Activated CD4-positive, CD25-positive, alpha-beta regulatory T cell treated with anti-CD3 and anti-CD28 coated beads, Interleukin-2, amount 50 U/mL, for 72 hours (primary cell): ENCODE measurements around the gene FGF2.

Experiments
- DNase-seq: peaks from one replicate; pipeline ENCODE4 v3.0.0; 2021

Gene FGF2

GRCh38 chr4:122896270-122896669, 69.6 kb downstream of the FGF2 start:
- DNase-seq = no peak

GRCh38 chr4:122898370-122899150, 71.9 kb downstream of the FGF2 start:
- DNase-seq = no peak

GRCh38 chr4:122899682-122900081, 73.1 kb downstream of the FGF2 start:
- DNase-seq = no peak

- DNase-seq = no peak
These were observed 73.7 kb downstream of the FGF2 start for GRCh38 chr4:122900314-122900713.

- DNase-seq = no peak
These were observed 74.8 kb downstream of the FGF2 start for GRCh38 chr4:122901247-122902010.

GRCh38 chr4:122903766-122904288, 77.2 kb downstream of the FGF2 start:
- DNase-seq = no peak

GRCh38 chr4:122906859-122907305, 80.3 kb downstream of the FGF2 start:
- DNase-seq = no peak

- no peak for DNase-seq
These were observed 81.6 kb downstream of the FGF2 start for GRCh38 chr4:122908223-122908622.

GRCh38 chr4:122909683-122910082, 83.1 kb downstream of the FGF2 start:
- DNase-seq = no peak

GRCh38 chr4:122911588-122911987, 85.0 kb downstream of the FGF2 start:
- DNase-seq = no peak

GRCh38 chr4:122912810-122913575, 86.4 kb downstream of the FGF2 start:
- DNase-seq = no peak

GRCh38 chr4:122914292-122914904, 87.8 kb downstream of the FGF2 start:
- no peak for DNase-seq

- DNase-seq = no peak
These were observed 88.3 kb downstream of the FGF2 start for GRCh38 chr4:122914938-122915337.

- no peak for DNase-seq
These were observed 91.1 kb downstream of the FGF2 start for GRCh38 chr4:122917731-122918130.

GRCh38 chr4:122920473-122920872, 93.8 kb downstream of the FGF2 start:
- no peak for DNase-seq

GRCh38 chr4:122921300-122921699, 94.7 kb downstream of the FGF2 start:
- no peak for DNase-seq

GRCh38 chr4:122921971-122922876, 95.6 kb downstream of the FGF2 start, which contains the start of gene NUDT6:
Gene NUDT6 (minus strand): TSS chr4:122922597. CDS start chr4:122922572, 25 bp downstream.
- peak; percentile 63 for DNase-seq

GRCh38 chr4:122922877-122923511, 96.4 kb downstream of the FGF2 start:
- peak; percentile 82 for DNase-seq

- DNase-seq = no peak
These were observed 102.3 kb downstream of the FGF2 start for GRCh38 chr4:122928930-122929329.

- no peak for DNase-seq
These were observed 104.2 kb downstream of the FGF2 start for GRCh38 chr4:122930862-122931261.

- no peak for DNase-seq
These were observed 106.1 kb downstream of the FGF2 start for GRCh38 chr4:122932763-122933162.
